PFSK-1 (cell line): Measurements from ENCODE around the gene TRIM54.

Experiments used
- POLR2AphosphoS5 ChIP-seq: IDR thresholded peaks from 2 replicates; pipeline ENCODE4 v1.6.1; 2012; ENCODE audit warnings: low read depth, mild to moderate bottlenecking, control low read depth, low read length, moderate library complexity
- TF ChIP-seq, protein P1 (sequence below), 2 experiments: IDR thresholded peaks; 2 replicates each; pipeline versions ENCODE4 v1.6.1 to v1.8.0; 2011 to 2012; ENCODE audit warnings: low read depth in 2 of 2, low read length in 2 of 2, control low read depth in 1 of 2, inconsistent platforms in 1 of 2, mild to moderate bottlenecking in 1 of 2, moderate library complexity in 1 of 2; ENCODE audit not compliant: insufficient read depth in 1 of 2

DNA sequence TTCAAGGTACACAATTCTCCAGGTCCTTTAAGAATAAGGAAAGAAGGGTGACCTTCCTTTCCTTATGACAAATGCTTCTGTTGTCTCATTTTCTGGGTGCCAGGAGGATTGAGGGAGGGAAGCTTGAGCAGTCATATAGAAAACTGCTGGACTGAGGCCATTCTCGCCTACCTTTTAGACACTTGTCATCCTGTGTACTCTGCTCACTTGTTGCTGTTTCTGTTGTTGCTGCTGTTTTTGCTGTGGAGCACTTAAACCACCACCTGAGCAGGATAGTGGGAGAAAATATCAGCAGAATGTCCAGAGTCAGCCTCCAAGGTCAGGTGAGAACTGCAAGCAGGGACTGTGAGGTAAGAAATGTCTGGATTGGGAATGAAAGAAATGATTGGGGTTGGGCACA is 4.2 kb upstream of the TRIM54 start:
- TF ChIP-seq POLR2AphosphoS5: no peak
- TF ChIP-seq, protein P1, sequence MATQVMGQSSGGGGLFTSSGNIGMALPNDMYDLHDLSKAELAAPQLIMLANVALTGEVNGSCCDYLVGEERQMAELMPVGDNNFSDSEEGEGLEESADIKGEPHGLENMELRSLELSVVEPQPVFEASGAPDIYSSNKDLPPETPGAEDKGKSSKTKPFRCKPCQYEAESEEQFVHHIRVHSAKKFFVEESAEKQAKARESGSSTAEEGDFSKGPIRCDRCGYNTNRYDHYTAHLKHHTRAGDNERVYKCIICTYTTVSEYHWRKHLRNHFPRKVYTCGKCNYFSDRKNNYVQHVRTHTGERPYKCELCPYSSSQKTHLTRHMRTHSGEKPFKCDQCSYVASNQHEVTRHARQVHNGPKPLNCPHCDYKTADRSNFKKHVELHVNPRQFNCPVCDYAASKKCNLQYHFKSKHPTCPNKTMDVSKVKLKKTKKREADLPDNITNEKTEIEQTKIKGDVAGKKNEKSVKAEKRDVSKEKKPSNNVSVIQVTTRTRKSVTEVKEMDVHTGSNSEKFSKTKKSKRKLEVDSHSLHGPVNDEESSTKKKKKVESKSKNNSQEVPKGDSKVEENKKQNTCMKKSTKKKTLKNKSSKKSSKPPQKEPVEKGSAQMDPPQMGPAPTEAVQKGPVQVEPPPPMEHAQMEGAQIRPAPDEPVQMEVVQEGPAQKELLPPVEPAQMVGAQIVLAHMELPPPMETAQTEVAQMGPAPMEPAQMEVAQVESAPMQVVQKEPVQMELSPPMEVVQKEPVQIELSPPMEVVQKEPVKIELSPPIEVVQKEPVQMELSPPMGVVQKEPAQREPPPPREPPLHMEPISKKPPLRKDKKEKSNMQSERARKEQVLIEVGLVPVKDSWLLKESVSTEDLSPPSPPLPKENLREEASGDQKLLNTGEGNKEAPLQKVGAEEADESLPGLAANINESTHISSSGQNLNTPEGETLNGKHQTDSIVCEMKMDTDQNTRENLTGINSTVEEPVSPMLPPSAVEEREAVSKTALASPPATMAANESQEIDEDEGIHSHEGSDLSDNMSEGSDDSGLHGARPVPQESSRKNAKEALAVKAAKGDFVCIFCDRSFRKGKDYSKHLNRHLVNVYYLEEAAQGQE (IDR thresholded peaks at IDR 0.05; ENCODE audit: insufficient read depth in 1 of 2, low read depth in 2 of 2, low read length in 2 of 2): no peak
